Measurements from ENCODE around the gene MYL9.

- no peak for TF ChIP-seq POLR2AphosphoS5 (IDR thresholded peaks at IDR 0.05; ENCODE audit: low read depth, low read length)
- TF ChIP-seq POLR2A (IDR thresholded peaks at IDR 0.05; ENCODE audit: low read depth, low read length): no peak
- TF ChIP-seq TAF1 (IDR thresholded peaks at IDR 0.05; ENCODE audit: borderline replicate concordance, low read depth, low read length): no peak
Observed at GRCh38 chr20:36571564-36572504, 30.5 kb downstream of the MYL9 start.

Data from GM12892 (cell line).